Measurements from ENCODE around the gene E2F7. TPM values are rescaled to one million over a fixed set of nuclear protein-coding genes. Genes with fewer than 3 reads are reported as not detected.

Gene E2F7
- total and polyA plus RNA-seq, 2 of the 4 experiments (the other 2 are of a cell fraction): 6.0 to 8.1 TPM

GRCh38 chr12:77001276-77001675 lies 64.1 kb downstream of the E2F7 start:
- POLR2A ChIA-PET (ENCODE audit: unreplicated experiment): no interaction called here
- H3K36me3 ChIP-seq (ENCODE audit: control insufficient read depth, insufficient read depth, low read length): no peaks in the 10 kb centered on the region
- no peak overlapping the region for H2BK15ac ChIP-seq (ENCODE audit: low read depth, low read length)
- H4K5ac ChIP-seq (ENCODE audit: low read depth, low read length): no peak overlapping the region
- in situ Hi-C loops (cut with MboI; ENCODE audit: low sequenced_read_pairs) (no loop called here), dilution Hi-C loops (cut with HindIII; ENCODE audit: low sequenced_read_pairs, unreplicated experiment) (no loop called here), intact Hi-C loops (cut with micrococcal nuclease) (no loop called here)
- H2AK5ac ChIP-seq (ENCODE audit: low read depth, low read length): no peak overlapping the region
- ATAC-seq (ENCODE audit: low read depth) (no peak), DNase-seq (no peak)
- H4K8ac ChIP-seq (ENCODE audit: low read depth in 2 of 2, low read length in 2 of 2): no peak overlapping the region
- no peak overlapping the region for H3K4me3 ChIP-seq (ENCODE audit: insufficient read depth, low read depth, low read length)
- H3K27me3 ChIP-seq (ENCODE audit: control insufficient read depth, insufficient read depth, low read length): no peaks in the 10 kb centered on the region; the same call in 1 of the 2 replicates
- no peaks in the 10 kb centered on the region for H3K9me1 ChIP-seq (ENCODE audit: insufficient read depth, low read length)
- no peak overlapping the region for H2AFZ ChIP-seq (replicated peaks; ENCODE audit: low read length, poor library complexity)
- no peaks in the 10 kb centered on the region for H3K4me1 ChIP-seq (ENCODE audit: control insufficient read depth, insufficient read depth, low read length)
- H2BK20ac ChIP-seq (ENCODE audit: low read depth, low read length): no peak overlapping the region
- H3K9ac ChIP-seq (ENCODE audit: low read depth, low read length): no peak overlapping the region
- H3K9me3 ChIP-seq (ENCODE audit: control insufficient read depth, insufficient read depth, low read length): no peaks in the 10 kb centered on the region
- H3K4ac ChIP-seq (ENCODE audit: low read depth, low read length): no peak overlapping the region
- 91% methylated on average over 17 of the region's 18 CpGs; no CpG with 5 or more reads in 1 of the 2 experiments for WGBS, 2 experiments (ENCODE audit: extremely low coverage in 2 of 2, insufficient read length in 1 of 2)
- no peak overlapping the region for H3K56ac ChIP-seq (ENCODE audit: extremely low read depth, insufficient read depth, low read length)
- no peak overlapping the region for H3K23ac ChIP-seq (ENCODE audit: low read depth, low read length)
- H4K20me1 ChIP-seq (ENCODE audit: insufficient read depth, low read length): no peaks in the 10 kb centered on the region
- no peak overlapping the region for H3K27ac ChIP-seq (ENCODE audit: insufficient read depth, low read length)
- no peaks in the 10 kb centered on the region for H3K79me1 ChIP-seq (ENCODE audit: low read depth in 1 of 2, low read length in 2 of 2)
- no peak overlapping the region for H3K14ac ChIP-seq (replicated peaks; ENCODE audit: low read depth, low read length)
- H3K18ac ChIP-seq (ENCODE audit: low read depth, low read length): no peak overlapping the region
- no peak overlapping the region for H2AK9ac ChIP-seq (replicated peaks; ENCODE audit: low read depth, low read length, poor library complexity)
- TF ChIP-seq RAD21 (IDR thresholded peaks at IDR 0.05; ENCODE audit: low read length) (no peak), SMC3 (IDR thresholded peaks at IDR 0.05; ENCODE audit: low read depth, low read length) (no peak), BHLHE40 (IDR thresholded peaks at IDR 0.05; ENCODE audit: low read depth, low read length) (no peak), FOS (IDR thresholded peaks at IDR 0.05; ENCODE audit: low read depth, low read length) (no peak), MAFK (IDR thresholded peaks at IDR 0.05; ENCODE audit: low read depth, low read length) (no peak), MAZ (IDR thresholded peaks at IDR 0.05; ENCODE audit: borderline replicate concordance, low read depth, low read length) (no peak), CHD1 (IDR thresholded peaks at IDR 0.05; ENCODE audit: low read depth, low read length) (no peak), NFE2L2 (IDR thresholded peaks at IDR 0.05; ENCODE audit: low read depth, low read length) (no peak), CTCF (conservative IDR thresholded peaks at IDR 0.05; ENCODE audit: low read depth, low read length) (no peak), RCOR1 (IDR thresholded peaks at IDR 0.05; ENCODE audit: insufficient replicate concordance, low read length) (no peak), POLR2A (IDR thresholded peaks at IDR 0.05; ENCODE audit: low read depth, low read length) (no peak), USF2 (IDR thresholded peaks at IDR 0.05; ENCODE audit: low read depth, low read length) (no peak), CEBPB (IDR thresholded peaks at IDR 0.05; ENCODE audit: low read depth, low read length) (no peak), MXI1 (IDR thresholded peaks at IDR 0.05; ENCODE audit: borderline replicate concordance, low read depth, low read length) (no peak), ELK1 (IDR thresholded peaks at IDR 0.05; ENCODE audit: borderline replicate concordance, low read depth, low read length) (no peak), RFX5 (IDR thresholded peaks at IDR 0.05; ENCODE audit: low read depth, low read length) (no peak)
- H3K4me2 ChIP-seq (ENCODE audit: low read depth, low read length): no peak overlapping the region
- no peak overlapping the region for H2BK5ac ChIP-seq (ENCODE audit: low read depth, low read length, poor library complexity, severe bottlenecking)
- no peak overlapping the region for H4K91ac ChIP-seq (ENCODE audit: insufficient read depth, low read depth, low read length)
- H2BK120ac ChIP-seq (ENCODE audit: low read depth, low read length): no peak overlapping the region
- no TSS peak for BruUV-seq (replicated peaks)
- CTCF ChIA-PET: interaction anchor here (1.8 kb wide), 1 partner anchor 10 kb away, joined by 8 read pairs; no protein-coding TSS in a partner anchor

All from IMR-90 (cell line).